Naive thymus-derived CD8-positive, alpha-beta T cell (primary cell): ENCODE data around the gene INAVA. TPM values are rescaled to one million over a fixed set of nuclear protein-coding genes. Genes with fewer than 3 reads are reported as not detected.
"Not testable (repeated sequence)": the region's sequence is repeated elsewhere in the genome, so short reads cannot be mapped to it uniquely, and the experiment has no call there.

ENCODE experiments used
- ATAC-seq, 2 donors: fragments of 150-1000 bp; cut with Tn5 transposase in 1 of 2; sonication (Bioruptor Pico), chemical (Tn5 transposase) in 1 of 2; 1 replicate in 1 of 2; 2 replicates in 1 of 2; pipeline ENCODE4 v1.10.0; 2021; ENCODE audit warnings: mild to moderate bottlenecking in 2 of 2, moderate library complexity in 2 of 2
- POLR2A ChIA-PET: fragments of 350-600 bp; sonication (Branson Sonifier 250); formaldehyde crosslinking; loops from one replicate; lab custom pipeline; 2021; ENCODE audit warnings: antibody characterized with exemption; lab: Charles Lee
- DNase-seq, 10 donors: peaks; one replicate each; pipeline versions ENCODE4 v3.0.0 to v3.0.0-alpha.2; 2020 to 2022
- H3K27ac Mint-ChIP-seq, 10 donors: one replicate each; pipeline ENCODE4 v1.8.0; 2020 to 2022; ENCODE audit warnings: mild to moderate bottlenecking in 10 of 10, mixed read lengths in 10 of 10, moderate library complexity in 4 of 10, inconsistent platforms in 1 of 10
- H3K27me3 Mint-ChIP-seq, 5 donors: one replicate each; pipeline ENCODE4 v1.8.0; 2021 to 2022; ENCODE audit warnings: mixed read lengths in 5 of 5
- H3K36me3 Mint-ChIP-seq, 3 donors: one replicate each; pipeline ENCODE4 v1.8.0; 2020 to 2022; ENCODE audit warnings: mixed read lengths in 3 of 3, mild to moderate bottlenecking in 2 of 3, inconsistent platforms in 1 of 3
- H3K4me1 Mint-ChIP-seq, 4 donors: one replicate each; pipeline ENCODE4 v1.8.0; 2021 to 2022; ENCODE audit warnings: mixed read lengths in 4 of 4
- H3K4me3 Mint-ChIP-seq, 10 donors: one replicate each; pipeline ENCODE4 v1.8.0; 2020 to 2022; ENCODE audit warnings: mild to moderate bottlenecking in 10 of 10, mixed read lengths in 10 of 10, moderate library complexity in 6 of 10, inconsistent platforms in 1 of 10
- H3K9me3 Mint-ChIP-seq, 9 donors: one replicate each; pipeline ENCODE4 v1.8.0; 2020 to 2022; ENCODE audit warnings: mixed read lengths in 9 of 9, mild to moderate bottlenecking in 3 of 9, inconsistent platforms in 1 of 9, moderate library complexity in 1 of 9
- polyA plus RNA-seq, 3 donors: library from polyadenylated mRNA; unstranded; fragments of 300-500 nt; fragmentation: Illumina TruSeq; gene quantifications; one replicate each; pipeline ENCODE4 v1.2.3, GENCODE V29; 2021
- total RNA-seq, 8 experiments: library from RNA in 2 of 8; stranded (reverse) in 2 of 8; gene quantifications; one replicate each; pipeline ENCODE4 v1.2.3 and lab custom pipeline; 2021 to 2026

INAVA gene
- total and polyA plus RNA-seq, 5 experiments from 2014 or later = not detected

GRCh38 chr1:200962631-200963030 is 67.9 kb downstream of the INAVA start:
- H3K36me3 Mint-ChIP-seq = peaks cover 0 to 3% (median 0%) of the 10 kb centered on the region in 3 donors
- no peak overlapping the region for H3K4me3 Mint-ChIP-seq
- no peak for DNase-seq
- peaks cover 0 to 3% (median 0%) of the 10 kb centered on the region in 4 donors for H3K4me1 Mint-ChIP-seq
- H3K27ac Mint-ChIP-seq = peak overlapping the region in 2 of 10 donors; percentile 6 to 43
- H3K27me3 Mint-ChIP-seq = no peaks in the 10 kb centered on the region
- POLR2A ChIA-PET = no interaction called here
- H3K9me3 Mint-ChIP-seq = no peaks in the 10 kb centered on the region
- ATAC-seq = no peak

DNA sequence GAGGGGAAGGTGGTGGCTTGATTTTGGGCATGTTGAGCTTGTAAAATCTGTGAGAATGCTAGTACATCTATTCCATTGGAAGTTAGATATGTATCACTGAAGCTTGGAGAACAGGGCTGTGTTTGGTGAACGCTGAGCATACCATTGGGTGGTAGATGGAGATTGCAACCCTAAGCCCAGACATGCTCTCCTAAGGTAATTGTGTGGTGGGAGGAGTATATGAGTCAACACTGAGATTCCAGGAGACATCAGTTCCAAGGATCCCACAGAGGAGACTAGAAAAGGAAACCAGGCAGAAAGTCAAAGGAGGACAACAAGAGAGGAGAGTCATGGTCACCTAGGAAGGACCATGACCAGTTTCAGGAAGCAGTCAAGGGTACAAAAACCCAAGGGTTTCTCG is 68.4 kb downstream of the INAVA start:
- H3K4me1 Mint-ChIP-seq = peaks cover 0 to 3% (median 0%) of the 10 kb centered on the region in 4 donors
- no peak for DNase-seq
- no peak overlapping the region for H3K4me3 Mint-ChIP-seq
- H3K36me3 Mint-ChIP-seq = peaks cover 0 to 6% (median 0%) of the 10 kb centered on the region in 3 donors
- ATAC-seq = no peak
- POLR2A ChIA-PET = no interaction called here
- no peaks in the 10 kb centered on the region for H3K9me3 Mint-ChIP-seq
- H3K27ac Mint-ChIP-seq = peak overlapping the region in 4 of 10 donors; percentile 20 to 68 (median 34)
- H3K27me3 Mint-ChIP-seq = no peaks in the 10 kb centered on the region

DNA sequence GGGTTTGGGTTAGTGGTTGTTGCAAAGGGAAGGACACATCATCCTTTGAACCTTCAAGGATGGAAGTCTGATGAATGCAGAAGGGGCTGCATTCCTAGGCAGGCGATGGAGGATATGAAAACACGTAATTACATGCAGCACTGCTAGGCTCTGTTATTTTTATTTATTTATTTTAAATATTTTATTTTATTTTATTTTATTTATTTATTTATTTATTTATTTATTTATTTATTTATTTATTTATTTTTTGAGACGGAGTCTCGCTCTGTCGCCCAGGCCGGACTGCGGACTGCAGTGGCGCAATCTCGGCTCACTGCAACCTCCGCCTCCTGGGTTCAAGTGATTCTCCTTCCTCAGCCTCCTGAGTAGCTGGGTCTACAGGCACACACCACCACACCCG is 69.2 kb downstream of the INAVA start:
- ATAC-seq, DNase-seq, H3K4me1 Mint-ChIP-seq, H3K4me3 Mint-ChIP-seq, POLR2A ChIA-PET, H3K36me3 Mint-ChIP-seq, H3K27me3 Mint-ChIP-seq, H3K9me3 Mint-ChIP-seq: not testable (repeated sequence)
- peak overlapping the region in 2 of 10 donors; percentile 31 to 71 for H3K27ac Mint-ChIP-seq

Other genes starting within 250 kb of the INAVA start
- gene DDX59, start 225.0 kb upstream of the INAVA start, total RNA-seq = 10 to 100 TPM; 38.8 to 41.3 TPM
- gene DDX59, start 225.0 kb upstream of the INAVA start, polyA plus RNA-seq = 10 to 100 TPM; 10.0 to 20.9 (median 12.0) TPM
- 10 to 100 TPM in 1 of 2 experiments, 1 to 10 TPM in 1; 7.2 to 10.1 TPM for gene CAMSAP2, start 156.0 kb upstream of the INAVA start, total RNA-seq
- gene CAMSAP2, start 156.0 kb upstream of the INAVA start, polyA plus RNA-seq = 1 to 10 TPM in 2 of 3 donors, under 1 TPM in 1; 0.71 to 2.0 (median 1.7) TPM
- not detected for gene GPR25, start 21.9 kb upstream of the INAVA start, total RNA-seq
- gene GPR25, start 21.9 kb upstream of the INAVA start, polyA plus RNA-seq = under 1 TPM; 0.15 to 0.94 (median 0.30) TPM
- 10 to 100 TPM; 91.7 to 95.3 TPM for gene KIF21B, start 128.8 kb downstream of the INAVA start, total RNA-seq
- 1 to 10 TPM; 2.2 to 8.3 (median 3.5) TPM for gene KIF21B, start 128.8 kb downstream of the INAVA start, polyA plus RNA-seq
- gene CACNA1S, start 217.5 kb downstream of the INAVA start, total RNA-seq = not detected
- gene CACNA1S, start 217.5 kb downstream of the INAVA start, polyA plus RNA-seq = not detected
- gene ASCL5, start 232.3 kb downstream of the INAVA start, total RNA-seq = under 1 TPM in 1 of 2 experiments, not detected in 1; 0.27 TPM
- under 1 TPM in 1 of 3 donors, not detected in 2; 0.08 TPM for gene ASCL5, start 232.3 kb downstream of the INAVA start, polyA plus RNA-seq